D341Med (cell line): ENCODE measurements around the gene ADAMTS18.
"Not testable (repeated sequence)": the region's sequence is repeated elsewhere in the genome, so short reads cannot be mapped to it uniquely, and the experiment has no call there.

Experiments
- DNase-seq: peaks from one replicate; pipeline ENCODE4 v3.0.0; 2012; ENCODE audit warnings: low spot score

Gene ADAMTS18, protein sequence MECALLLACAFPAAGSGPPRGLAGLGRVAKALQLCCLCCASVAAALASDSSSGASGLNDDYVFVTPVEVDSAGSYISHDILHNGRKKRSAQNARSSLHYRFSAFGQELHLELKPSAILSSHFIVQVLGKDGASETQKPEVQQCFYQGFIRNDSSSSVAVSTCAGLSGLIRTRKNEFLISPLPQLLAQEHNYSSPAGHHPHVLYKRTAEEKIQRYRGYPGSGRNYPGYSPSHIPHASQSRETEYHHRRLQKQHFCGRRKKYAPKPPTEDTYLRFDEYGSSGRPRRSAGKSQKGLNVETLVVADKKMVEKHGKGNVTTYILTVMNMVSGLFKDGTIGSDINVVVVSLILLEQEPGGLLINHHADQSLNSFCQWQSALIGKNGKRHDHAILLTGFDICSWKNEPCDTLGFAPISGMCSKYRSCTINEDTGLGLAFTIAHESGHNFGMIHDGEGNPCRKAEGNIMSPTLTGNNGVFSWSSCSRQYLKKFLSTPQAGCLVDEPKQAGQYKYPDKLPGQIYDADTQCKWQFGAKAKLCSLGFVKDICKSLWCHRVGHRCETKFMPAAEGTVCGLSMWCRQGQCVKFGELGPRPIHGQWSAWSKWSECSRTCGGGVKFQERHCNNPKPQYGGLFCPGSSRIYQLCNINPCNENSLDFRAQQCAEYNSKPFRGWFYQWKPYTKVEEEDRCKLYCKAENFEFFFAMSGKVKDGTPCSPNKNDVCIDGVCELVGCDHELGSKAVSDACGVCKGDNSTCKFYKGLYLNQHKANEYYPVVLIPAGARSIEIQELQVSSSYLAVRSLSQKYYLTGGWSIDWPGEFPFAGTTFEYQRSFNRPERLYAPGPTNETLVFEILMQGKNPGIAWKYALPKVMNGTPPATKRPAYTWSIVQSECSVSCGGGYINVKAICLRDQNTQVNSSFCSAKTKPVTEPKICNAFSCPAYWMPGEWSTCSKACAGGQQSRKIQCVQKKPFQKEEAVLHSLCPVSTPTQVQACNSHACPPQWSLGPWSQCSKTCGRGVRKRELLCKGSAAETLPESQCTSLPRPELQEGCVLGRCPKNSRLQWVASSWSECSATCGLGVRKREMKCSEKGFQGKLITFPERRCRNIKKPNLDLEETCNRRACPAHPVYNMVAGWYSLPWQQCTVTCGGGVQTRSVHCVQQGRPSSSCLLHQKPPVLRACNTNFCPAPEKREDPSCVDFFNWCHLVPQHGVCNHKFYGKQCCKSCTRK (N-terminal part only)

DNA sequence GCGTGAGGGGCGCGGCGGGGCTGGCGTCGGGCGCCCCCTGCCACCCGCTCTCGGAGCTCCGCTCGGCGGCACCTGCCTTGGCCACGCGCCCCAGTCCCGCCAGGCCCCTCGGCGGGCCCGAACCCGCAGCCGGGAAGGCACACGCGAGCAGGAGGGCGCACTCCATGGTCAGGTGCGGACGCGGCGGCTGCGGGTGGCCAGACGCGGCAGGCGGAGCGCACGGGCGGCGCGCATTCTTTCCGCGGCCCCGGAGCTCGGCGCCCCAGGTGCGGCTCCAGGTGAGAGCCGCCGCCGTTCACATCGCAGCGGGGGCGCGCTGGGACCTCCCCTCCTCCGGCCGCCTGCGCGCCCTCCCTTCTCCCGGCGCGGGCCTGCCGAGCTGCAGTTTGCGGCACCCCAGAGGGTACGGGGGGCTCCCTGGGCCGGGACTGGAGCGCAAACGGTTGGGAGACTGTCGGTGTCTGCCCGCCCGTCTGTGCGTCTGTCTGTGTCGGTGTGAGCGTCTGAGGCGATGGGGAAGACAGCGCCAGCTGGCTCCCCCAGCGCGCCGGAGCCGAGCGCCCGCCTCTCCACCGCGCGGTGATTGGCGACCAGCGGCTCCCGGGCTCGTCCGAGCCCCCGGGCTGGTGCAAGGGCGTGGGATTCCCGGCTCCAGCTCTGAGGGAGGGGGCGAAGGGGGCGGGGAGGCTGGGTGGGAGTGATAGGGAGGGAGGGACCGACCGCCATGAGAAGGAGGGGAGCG lies at the start of gene ADAMTS18:
Gene ADAMTS18, minus strand, starts transcription at position 505 of the 742 bp plus-strand sequence. Its CDS starts 339 bp downstream, at position 166.
- DNase-seq, result peak; percentile 55

DNA sequence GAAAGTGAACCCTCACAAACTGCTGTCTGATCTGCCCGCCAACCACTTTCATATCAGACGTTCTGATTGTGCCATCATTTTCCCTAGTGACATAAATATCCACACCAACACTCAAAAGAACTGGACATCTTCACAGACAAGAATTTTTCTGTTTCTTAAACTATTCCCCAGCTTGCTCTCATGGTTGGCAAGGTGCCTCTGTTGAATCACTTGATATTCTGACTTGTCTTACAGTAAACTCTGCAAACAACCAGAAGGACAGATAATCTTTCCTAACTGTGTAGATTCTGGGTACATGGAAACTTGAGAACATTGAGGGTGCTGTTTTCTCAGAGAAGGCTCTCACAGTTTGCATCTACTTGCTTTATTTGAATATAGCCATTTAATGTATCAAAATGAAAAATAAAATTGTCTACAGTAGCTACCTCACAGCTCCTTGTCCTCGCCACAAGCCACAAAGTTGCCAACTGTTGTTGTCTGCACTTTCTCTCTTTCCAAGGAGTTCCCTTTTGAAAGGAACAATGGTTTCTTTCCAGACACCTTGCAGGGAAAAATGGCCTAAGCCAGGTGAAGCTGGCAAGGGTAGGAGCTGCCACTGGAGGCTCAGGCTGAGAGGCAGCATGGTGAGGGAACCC lies 46.0 kb upstream of the ADAMTS18 start:
- no peak for DNase-seq

DNA sequence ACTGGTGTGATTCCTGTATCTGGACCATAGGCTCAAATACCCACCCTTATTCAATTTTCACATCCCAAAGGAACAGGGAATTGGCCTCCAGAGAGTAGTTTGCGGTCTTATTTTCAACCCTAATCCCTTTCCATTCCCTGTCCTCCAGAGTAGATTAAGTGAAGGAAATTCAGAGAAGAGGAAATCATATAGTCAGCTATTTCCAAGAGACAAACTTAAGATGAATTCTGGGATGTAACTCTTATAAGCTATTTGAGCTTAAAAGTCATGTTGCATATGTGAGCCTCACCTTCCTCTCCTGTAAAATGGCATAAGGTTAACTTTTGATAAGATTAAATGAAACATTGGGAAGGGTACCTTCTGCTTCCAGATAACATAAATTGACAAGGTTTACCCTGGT lies 37.4 kb upstream of the ADAMTS18 start:
- DNase-seq, result no peak

DNA sequence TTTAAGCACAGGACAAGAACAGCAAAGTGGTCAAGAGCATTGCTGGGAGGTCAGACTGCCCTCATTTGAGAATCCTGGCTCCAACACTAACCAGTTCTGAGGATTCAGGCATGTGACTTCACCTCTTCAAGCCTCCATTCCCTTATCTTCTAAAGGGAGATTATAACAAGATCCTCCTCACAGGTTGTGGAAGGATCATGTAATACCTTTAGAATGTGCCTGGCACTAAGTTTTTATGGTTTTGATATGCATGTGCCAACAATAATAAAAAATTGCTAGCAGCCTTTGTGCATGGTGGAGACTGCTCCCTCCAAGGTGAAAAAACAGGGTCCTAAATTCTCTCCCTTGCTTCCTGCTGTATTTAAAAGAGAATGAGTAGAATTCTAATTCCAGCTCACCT lies 36.0 kb upstream of the ADAMTS18 start:
- DNase-seq, result no peak

DNA sequence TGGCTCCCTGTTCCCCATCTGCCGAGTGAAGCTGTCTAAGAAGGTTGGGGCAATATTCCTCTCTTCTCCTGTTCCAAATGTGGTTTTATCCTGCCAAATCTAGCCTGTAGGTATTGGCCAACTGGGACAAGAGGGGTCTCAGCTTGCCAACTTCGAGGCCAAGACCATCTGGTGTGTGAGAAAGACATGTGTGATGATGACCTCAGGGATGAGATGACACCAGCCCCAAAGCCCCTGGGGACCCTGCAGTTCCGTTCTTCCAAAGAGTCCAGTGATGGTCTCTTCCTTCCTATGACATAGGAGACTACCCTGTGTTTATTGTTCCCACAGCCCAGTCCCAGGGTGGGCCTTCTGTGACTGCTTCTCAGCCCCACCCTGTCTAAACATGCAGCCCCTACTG lies 34.8 kb upstream of the ADAMTS18 start:
- DNase-seq, result no peak

DNA sequence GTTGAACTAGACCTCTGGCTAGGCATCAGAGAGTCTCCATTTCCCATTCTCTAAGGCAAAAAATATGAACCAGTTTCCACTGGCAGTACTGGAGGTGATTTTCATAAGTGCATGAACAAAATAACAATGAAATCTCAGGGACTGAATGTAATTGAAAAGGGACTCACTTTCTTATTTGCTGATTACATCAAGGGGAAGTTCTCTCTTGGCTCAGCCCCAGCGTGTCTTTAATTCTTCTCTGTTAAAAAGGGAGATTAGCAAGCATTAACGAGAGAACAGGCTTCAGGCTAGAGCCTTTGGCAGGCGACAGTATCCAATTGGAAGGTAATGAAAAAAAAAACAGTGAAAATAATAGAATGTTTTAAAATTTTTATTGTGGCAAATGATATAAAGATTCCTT lies 34.0 kb upstream of the ADAMTS18 start:
- DNase-seq, result peak; percentile 49

DNA sequence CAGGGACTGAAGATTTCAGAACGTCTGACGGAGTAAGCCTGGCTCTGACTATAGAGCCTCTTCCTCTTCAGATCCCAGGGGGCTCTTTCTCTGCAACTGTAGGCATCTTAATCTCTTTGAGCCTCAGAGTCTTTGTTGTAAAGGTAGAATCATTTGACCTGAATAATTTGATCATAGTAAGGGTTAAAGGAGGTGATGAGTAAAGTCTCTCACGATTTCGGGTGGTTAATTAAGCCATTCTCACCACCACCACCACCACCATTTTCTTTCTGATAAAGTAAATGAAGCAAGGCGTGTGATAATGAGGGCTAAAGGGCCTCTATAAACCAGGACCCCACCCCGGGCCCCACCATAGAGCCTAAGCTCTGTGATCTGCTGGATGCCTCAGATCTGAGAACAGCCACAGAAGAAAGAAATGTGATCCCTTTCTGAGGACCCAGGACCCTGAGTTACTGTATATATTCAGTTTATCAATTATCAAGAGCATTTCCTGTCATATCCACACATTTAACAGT lies 33.0 kb upstream of the ADAMTS18 start:
- DNase-seq, result no peak

DNA sequence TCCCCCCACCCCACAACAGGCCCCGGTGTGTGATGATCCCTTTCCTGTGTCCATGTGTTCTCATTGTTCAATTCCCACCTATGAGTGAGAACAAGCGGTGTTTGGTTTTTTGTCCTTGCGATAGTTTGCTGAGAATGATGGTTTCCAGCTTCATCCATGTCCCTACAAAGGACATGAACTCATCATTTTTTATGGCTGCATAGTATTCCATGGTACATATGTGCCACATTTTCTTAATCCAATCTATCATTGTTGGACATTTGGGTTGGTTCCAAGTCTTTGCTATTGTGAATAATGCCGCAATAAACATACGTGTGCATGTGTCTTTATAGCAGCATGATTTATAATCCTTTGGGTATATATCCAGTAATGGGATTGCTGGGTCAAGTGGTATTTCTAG lies 28.8 kb upstream of the ADAMTS18 start:
- not testable (repeated sequence) for DNase-seq

DNA sequence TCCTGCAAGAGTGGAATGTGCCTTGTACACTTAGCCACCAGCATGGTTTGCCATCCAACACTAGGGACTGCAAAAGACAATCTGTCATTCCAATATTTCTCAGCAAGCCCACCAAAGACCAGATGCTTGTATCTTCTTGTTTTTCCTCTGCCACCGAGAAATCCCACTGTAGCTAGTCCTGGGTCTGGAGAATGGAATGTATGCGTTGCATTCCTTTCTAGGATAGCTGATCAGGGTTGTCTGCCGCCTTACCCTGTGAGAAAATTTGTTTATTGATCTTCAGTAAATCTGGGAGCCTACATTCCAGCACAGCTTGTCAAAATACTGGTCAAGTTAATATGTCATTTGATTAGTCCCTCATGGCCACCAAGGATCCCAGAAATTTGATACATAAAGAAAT lies 28.1 kb upstream of the ADAMTS18 start:
- no peak for DNase-seq

DNA sequence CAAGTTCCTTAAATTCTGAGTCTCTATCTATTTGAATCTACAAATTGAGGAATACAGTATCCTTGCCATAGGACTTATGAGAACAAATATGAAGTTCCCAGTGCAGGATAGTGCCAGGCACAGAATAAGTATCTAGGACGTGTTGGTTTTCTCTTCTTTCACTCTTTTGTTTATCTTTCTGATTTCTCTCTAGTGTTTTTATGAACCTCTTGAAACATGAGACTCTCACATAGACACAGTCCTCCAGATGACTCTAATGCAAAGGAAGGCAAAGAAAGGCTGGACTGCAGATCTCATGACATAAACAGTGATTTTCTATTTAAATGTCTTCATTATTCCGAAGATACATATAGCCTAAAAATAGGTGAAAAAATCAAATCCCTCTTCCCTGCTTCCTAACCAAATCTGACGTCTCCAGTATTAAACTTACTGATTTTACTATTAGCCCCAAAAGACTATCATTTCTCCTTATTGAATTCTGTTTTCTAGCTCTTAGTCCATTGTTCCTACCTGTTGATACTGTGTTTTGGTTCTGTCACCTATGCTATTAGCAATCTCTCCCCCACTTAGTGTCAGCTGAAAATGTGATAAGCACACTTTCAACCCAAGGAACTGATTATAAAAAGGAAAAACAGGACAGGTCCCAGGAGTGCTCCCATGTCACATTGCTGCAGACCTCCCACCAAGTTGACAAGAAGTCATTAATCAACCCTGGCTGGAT lies 24.9 kb upstream of the ADAMTS18 start:
- no peak for DNase-seq

DNA sequence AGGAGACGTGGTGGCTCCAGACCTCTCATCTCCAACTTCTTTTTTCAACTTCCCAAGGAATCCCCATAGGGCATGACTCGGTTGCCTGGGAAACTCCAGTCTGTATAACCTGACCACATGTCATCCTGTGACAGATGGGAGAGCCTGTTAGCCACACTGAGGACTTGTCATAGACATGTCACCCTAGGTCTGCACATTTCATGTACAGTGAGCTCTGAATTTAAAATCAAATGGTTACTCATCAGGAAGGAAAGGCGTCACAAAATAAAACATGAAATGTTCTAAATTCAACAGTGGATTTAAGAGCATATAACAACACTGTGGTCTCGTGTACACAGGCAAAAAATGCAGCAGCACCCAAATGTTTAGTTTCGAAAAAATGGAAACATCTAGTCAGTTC lies 22.2 kb upstream of the ADAMTS18 start:
- DNase-seq, result no peak

DNA sequence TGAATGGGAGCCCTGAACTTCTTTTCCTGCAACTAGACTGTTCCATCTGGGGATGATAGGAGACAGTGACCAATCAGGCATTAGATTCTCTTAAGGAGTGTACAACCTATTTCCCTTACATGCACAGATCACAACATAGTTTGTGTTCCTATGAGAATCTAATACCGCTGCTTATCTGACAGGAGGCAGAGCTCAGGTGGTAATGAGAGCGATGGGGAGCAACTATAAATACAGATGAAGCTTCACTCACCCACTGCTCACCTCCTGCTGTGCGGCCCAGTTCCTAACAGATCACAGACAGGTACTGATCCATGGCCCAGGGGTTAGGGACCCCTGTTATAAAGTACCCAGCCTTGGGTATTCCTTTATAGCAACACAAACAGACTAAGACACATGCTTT lies 17.4 kb upstream of the ADAMTS18 start:
- no peak for DNase-seq

DNA sequence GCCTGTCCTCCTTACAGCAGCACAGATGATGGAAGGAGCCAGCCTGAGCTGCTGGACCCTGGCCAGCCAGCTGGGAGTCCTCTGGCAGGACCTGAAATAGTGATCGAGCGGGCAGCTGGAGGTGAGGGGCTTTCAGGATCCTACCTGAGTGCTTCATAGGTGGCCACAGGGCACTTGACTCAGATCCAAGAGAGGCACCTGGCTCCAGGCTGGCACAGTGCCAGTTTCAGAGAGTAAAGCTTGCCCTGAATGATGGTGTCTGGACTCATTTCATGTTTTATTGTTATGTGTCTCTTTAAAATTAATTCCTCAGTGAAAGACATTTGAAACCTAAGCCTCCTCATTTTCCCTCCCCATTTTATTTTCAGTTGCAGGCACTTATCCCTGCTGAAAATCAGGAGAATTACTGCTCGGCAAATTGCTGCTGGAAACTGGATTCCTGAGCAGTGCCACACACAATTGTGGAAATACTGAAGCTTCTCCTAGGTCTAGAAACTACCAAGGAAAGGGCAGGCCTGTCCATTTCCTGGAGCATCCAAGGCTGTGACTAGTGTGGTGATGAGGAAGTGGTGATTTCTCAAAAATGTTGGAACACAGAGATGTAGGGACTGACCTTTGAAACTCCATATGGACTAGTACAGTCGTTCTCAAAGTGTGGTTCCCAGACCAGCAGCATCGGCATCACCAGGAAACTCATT lies 16.1 kb upstream of the ADAMTS18 start:
- no peak for DNase-seq

DNA sequence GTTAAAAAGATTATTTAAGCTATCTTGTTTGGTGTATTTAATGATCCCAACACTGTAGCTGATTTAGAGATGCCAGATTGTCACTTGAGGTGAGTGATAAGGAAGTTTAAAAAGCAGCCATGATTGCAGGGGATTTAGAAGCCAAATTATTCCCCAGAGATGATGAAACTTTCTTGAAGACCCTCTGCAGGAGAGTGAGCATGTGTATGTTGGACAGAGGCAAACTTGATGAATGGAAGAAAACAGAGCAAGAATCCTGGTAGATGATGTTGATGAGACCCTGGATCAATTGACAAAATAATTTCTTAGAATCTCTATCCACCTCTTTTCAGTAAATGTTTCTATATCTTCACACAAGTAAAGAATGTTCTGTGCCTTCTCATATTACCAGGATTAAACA lies 14.4 kb upstream of the ADAMTS18 start:
- DNase-seq, result no peak

DNA sequence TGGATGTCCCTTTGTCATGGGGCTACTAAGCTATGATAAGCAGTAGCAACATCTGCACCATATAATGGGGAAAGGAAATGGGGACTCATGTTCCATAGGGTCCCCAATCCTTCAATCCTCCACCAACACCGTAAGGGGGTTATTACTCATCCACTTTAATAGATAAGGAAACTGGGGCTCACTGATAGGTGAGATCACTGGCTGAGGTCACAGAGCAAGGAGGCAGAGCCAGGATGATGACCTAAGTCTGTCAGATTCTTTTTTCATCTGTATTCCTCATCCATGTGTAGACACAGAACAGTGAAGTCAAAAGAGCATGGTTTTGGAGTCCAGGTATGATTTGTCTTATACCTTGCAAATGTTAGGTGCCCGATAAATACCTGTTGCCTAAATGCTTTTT lies 10.5 kb upstream of the ADAMTS18 start:
- no peak for DNase-seq

DNA sequence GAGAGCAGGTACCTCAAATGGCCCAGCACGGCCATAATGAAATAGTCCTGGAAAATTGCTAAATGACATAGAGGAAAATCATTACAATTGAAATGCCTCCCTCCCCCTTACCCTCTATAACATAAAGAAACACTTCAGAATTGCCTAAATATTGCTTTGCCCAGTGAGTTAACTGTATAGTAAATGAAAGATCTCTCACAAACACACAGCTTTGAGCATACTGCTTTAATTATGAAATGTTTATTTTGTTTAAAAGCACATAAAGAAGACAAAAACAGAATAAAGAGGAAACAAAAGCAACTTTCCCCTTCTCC lies 9.3 kb upstream of the ADAMTS18 start:
- DNase-seq, result no peak

DNA sequence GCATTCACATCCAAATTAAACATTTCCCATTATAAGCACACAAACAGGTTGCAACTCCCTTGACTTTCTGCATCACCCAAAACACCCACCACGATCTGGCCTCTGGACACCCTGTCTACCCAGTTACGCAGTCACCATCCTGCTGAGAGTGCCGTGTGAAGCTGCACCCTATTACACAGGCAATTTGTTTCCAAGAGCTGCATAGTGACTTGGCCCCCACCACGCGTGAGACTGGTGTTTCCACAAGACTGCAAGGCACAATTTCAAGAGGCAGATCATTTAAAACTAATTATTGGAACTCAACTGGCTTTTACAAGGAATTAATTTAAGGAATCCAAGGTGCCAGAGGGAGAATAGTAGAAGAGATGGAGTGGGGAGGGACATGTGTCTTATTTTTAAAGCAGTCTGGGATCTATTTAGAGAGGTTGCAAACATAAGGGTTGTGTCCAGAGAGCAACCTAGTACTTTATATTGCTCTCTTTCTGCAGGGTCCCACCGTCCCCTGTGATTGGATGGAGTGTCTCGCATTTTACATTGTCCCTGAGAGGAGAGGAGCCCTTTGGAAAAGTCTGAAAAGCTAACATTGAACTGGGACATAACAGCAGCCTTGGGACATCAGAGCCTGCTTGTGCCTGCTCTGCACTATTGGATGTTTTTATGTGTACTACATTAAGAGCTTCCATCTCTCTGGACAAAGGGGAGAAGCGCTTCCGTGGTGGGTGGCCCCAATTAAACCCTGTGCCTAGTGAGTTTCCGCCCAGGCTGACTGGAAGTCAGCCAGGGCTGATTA lies 8.7 kb upstream of the ADAMTS18 start:
- DNase-seq, result no peak

DNA sequence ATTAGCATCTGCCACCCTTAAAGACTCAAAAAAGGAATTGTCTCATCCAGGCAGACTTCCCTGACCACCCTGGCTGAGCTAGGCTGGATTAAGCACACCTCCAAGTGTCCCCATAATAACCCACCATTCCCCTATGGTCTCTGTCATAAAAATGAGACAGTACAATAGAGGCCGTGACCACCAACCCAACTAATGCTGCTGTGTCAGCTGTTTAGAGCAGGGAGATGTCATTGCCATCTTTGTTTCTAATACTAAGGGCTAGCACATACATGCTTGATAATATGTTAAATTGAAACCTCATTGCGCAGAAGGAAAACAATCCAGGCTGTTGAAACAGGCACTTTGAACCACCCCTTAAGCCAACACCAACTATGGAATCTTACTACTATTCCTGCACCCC lies 7.2 kb upstream of the ADAMTS18 start:
- no peak for DNase-seq

DNA sequence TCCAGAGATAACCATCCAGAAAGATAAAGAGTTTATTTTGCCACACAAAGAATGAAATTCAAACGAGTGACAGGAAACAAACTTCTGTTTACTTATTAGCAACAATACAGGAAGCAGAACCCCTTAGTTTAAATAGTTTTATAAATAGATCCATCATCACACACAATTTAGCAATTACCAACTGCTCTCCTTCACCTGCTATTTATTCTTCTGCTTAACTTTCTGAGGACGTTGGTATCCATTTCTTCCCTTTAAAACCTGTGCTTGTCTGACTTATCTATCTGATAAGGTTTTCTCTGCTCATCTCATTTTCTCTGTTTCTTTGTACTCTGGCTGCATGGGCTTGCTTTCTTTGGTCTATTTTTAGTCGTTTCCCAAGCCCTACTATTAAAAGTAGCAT lies 4.3 kb upstream of the ADAMTS18 start:
- no peak for DNase-seq
